Measurements from ENCODE around the gene HSD17B3.
"Not testable (repeated sequence)": the region's sequence is repeated elsewhere in the genome, so short reads cannot be mapped to it uniquely, and the experiment has no call there.

The HSD17B3 gene

GRCh38 chr9:96306958-96307357 is 5.0 kb upstream of the HSD17B3 start:
- DNase-seq (ENCODE audit: low spot score): not testable (repeated sequence)

- DNase-seq (ENCODE audit: low spot score): no peak
Observed at GRCh38 chr9:96305171-96305570, 3.2 kb upstream of the HSD17B3 start.

DNA sequence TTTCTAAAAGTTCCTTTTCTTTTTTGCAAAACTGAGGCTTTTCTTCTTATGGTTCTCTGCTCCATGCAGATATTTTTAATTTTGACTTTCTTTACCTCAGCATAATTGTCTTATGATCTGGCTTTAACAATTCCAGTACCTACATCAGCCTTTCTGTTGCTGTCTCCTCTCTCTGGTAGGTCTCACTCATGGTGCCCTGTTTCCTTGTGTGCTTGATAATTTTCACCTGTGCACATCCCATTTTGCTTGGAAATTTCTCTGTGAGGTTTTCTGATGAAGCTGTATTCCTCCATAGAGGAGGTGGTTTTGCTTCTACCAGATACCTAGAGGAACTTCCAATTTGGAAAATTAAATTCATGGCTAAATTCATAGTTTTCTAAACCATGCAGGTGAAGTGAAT is 2.3 kb upstream of the HSD17B3 start:
- no peak for DNase-seq (ENCODE audit: low spot score)

GRCh38 chr9:96299823-96300222 is 2.2 kb downstream of the HSD17B3 start:
- no peak for DNase-seq (ENCODE audit: low spot score)

DNA sequence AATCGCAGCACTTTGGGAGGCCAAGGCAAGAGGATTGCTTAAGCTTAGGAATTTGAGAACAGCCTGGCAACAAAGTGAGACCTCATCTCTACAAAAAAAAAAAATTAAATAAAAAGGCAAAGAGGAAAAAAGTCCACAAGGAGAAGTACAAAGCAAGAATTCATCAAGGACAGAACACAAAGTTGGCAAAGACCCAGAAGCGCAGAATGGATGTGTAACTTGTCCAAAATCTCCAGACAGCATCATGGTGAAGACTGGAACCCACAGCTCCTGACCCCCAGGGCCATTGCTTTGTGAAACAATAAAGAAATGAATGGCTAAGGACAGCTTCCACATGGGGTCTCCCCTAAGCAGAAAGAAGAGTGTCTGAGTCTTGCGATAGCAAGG is 7.8 kb downstream of the HSD17B3 start:
- no peak for DNase-seq (ENCODE audit: low spot score)

DNA sequence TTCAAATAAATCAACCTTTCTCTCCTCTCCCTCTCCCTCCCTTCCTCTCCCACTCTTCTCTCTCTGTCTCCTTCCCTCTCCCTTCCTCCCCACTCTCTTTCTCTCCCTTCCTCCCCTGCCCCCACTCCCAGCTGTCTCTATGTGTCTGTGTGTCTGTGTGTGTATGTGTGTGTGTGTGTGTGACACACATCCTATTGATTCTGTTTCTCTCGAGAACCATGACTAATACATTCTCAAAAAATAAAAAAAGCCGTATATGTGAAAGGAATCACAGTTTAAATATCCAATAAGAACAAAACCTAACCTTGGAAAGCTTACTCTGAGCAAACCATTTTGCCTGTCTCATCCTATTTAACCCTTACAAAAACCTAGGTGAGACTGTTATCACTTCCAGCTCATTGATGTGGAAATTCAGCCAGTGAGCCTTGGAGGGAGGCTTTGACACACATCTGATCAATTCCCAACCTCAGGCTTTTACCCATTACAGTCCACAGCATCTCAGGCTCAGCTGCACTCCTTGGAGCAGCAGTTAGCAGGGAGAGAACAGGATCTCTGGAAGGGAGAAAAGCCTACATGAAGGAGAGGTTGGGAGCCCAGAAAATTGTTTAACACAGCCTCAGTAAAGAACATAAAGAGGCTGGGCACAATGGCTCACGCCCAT is 8.3 kb downstream of the HSD17B3 start:
- DNase-seq (ENCODE audit: low spot score): no peak

GRCh38 chr9:96289392-96289791 is 12.6 kb downstream of the HSD17B3 start:
- no peak for DNase-seq (ENCODE audit: low spot score)

DNA sequence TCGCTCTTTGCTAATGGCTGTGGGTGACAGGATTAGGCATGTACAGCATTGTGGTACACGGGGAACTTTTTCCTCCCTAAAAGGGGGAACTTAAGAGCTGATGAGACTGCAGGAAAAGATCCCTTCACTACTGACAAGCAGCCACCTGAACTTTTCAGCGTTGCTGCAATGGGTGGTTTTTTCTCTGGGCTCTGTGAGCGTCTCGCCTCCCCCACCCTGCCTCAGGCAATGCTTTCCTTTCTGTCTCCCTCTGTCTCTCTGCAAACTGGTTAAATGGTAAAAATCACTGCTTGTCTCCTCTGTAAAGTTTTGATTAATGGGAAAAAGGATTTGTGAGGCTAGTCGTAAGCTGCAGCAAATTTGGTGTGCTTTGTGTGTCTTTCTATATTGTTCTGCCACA is 20.3 kb downstream of the HSD17B3 start:
- DNase-seq (ENCODE audit: low spot score): no peak

DNA sequence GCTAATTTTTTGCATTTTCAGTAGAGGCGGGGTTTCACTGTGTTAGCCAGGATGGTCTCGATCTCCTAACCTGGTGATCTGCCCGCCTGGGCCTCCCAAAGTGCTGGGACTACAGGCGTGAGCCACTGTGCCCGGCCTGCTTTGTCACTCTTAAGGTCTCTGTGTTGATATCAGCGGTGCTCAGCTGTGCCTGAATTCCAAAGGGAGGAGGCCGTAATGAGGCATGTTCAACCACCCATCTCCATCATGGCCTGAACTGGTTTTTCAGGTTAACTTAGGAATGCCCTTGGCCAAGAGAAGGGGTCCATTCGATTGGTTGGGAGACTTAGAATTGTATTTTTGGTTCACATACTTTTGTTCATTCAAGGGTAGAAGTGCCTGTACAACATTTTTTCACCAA is 22.0 kb downstream of the HSD17B3 start:
- no peak for DNase-seq (ENCODE audit: low spot score)

- DNase-seq (ENCODE audit: low spot score): no peak
Observed at GRCh38 chr9:96274939-96275338, 27.0 kb downstream of the HSD17B3 start.

DNA sequence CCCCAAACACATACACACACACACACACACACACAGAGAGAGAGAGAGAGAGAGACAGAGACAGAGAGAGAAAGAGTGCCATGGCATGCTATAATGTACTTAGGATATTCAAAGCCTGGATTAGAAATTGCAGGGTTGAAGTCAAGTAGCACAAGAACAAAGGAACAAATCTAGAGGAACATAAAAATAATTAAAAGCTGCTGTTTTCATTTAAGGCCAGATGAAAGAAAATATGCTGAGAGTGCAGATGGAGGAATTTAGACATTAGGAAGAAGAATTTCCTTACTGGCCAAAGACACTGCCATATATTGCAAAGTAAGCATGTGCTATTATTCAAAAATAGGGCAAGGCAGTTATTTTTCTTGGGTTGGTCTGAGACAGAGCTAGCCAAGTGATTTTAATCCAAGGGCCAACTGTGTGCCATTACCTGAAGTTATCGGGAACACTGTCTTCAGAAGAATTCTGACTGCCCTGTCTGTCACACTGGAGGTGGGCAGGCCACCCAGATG is 31.7 kb downstream of the HSD17B3 start:
- DNase-seq (ENCODE audit: low spot score): no peak

GRCh38 chr9:96258967-96259366 is 43.0 kb downstream of the HSD17B3 start:
- no peak for DNase-seq (ENCODE audit: low spot score)

DNA sequence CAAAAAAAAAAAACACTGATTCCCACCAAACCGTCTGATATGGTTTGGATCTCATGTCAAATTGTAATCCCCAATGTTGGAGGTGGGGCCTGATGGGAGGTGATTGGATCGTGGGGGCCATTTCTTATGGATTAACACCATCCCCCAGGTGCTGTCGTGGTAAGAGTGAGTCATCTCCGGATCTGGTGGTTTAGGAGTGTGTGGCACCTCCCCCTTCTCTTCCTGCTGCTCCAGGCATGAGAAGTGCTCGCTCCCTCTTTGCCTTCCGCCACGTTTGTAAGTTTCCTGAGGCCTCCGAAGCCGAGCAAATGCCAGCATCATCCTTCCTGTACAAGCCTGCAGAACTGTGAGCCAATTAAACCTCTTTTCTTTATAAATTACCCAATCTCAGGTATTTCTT is 45.2 kb downstream of the HSD17B3 start:
- no peak for DNase-seq (ENCODE audit: low spot score)

DNA sequence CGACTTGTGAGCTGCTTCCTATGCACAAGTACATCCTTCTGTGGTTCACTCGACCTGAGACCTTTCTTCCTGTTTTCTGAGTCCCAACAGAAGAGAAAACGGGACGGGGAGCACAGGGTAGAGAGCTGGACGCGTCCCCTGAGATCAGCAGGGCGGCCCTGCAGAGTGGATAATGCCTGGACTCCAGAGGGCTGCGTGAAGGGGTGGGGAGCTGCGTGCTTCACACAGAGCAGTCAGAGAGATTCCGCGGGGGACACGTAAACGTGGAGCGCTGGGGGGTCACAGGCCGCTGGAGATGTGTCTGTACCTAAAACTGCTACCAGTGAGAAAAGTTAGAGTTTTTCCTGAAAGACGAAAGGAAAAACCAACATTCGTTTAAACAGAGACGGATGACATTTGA is 46.3 kb downstream of the HSD17B3 start:
- no peak for DNase-seq (ENCODE audit: low spot score)

DNA sequence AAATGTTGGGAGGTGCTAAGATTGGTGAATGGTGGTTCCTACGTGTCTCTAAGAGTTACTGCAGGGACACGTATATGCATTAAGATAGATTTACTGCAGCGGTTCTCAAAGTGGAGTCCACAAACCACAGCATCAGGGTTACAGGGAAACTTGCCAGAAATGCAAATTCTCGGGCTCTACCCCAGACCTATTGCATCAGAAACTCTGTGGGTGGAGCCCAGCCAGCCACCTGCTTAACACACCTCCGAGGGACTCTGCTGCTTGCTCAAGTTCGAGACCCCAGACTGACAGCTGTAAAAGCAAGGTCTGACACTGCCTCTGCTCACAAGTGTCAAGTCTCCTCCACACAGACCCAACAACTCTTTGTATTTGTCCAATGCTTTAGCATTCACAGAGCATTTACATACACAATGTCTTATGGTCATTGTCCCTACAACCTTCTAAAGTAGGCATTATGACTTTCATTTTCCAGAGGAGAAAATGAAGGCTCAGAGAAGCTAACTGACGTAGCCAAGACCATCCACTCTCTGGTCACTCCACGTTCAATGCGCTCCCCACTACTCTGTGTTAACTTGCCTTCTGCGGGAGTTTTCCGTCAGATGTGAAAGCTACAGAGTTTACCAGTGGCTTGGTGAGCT is 48.8 kb downstream of the HSD17B3 start:
- no peak for DNase-seq (ENCODE audit: low spot score)

- DNase-seq (ENCODE audit: low spot score): no peak
Observed at GRCh38 chr9:96251451-96251850, 50.5 kb downstream of the HSD17B3 start.

DNA sequence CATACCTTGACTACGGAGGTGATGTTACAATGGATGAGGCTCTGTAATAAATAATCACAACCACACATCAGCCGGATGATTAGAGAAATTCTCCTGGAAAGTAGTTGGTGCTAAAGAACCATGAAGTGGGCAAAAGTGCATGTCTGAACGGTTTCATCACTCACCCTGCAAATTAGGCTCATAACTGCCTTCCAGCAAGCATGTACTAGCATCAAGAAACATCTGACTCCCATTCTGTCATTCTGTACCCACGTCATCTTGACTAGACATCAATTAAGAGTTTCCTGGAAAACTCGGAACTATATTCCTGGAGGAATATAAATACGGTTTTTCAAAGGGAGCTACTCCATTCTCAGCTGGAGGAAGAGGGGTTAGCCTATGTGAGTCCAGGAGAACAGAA is 52.2 kb downstream of the HSD17B3 start:
- no peak for DNase-seq (ENCODE audit: low spot score)

GRCh38 chr9:96246267-96246671 is 55.7 kb downstream of the HSD17B3 start:
- DNase-seq (ENCODE audit: low spot score): no peak

- DNase-seq (ENCODE audit: low spot score): no peak
Observed at GRCh38 chr9:96245399-96245798, 56.6 kb downstream of the HSD17B3 start.

- DNase-seq (ENCODE audit: low spot score): no peak
Observed at GRCh38 chr9:96243778-96244177, 58.2 kb downstream of the HSD17B3 start.

- DNase-seq (ENCODE audit: low spot score): no peak
Observed at GRCh38 chr9:96242811-96243210, 59.2 kb downstream of the HSD17B3 start.

DNA sequence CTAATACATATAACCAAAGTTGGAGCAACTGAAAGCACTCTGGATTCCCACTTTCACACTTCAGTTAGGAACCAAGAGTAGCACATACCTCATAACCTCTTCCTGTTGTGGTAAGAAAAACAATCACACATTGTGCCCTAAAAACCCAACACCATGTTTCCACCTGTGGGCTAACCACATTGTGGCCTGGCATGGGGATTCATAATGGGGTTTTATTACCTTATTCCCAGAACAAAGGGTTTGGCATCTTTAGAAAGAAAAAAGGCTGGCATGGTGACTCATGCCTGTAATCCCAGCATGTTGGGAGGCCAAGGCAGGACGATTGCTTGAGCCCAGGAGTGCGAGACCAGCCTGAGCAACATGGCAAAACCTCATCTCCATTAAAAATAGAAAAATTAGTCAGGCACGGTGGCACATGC is 60.6 kb downstream of the HSD17B3 start:
- no peak for DNase-seq (ENCODE audit: low spot score)

GRCh38 chr9:96236854-96237550 is 65.0 kb downstream of the HSD17B3 start:
- DNase-seq (ENCODE audit: low spot score): no peak
